Smooth muscle cell (in vitro differentiated cells): ENCODE results near the gene CCDC93. TPM values are rescaled to one million over a fixed set of nuclear protein-coding genes. Genes with fewer than 3 reads are reported as not detected.

Experiments used
- DNase-seq: peaks from one replicate; lab custom pipeline; 2025; ENCODE audit not compliant: unreplicated experiment; lab: John Stamatoyannopoulos, UW
- H2AFZ ChIP-seq: fragments of 200-600 bp; sonication (generic); 2 replicates; pipeline ENCODE4 v1.6.0; 2016; ENCODE audit warnings: antibody characterized with exemption, low read depth, mild to moderate bottlenecking
- H3F3A ChIP-seq: fragments of 200-600 bp; sonication (generic); 2 replicates; pipeline ENCODE4 v1.6.0; 2017; ENCODE audit warnings: antibody characterized with exemption, low read depth
- H3K27ac ChIP-seq: fragments of 200-600 bp; sonication (generic); 2 replicates; pipeline ENCODE4 v1.5.1; 2016; ENCODE audit warnings: low read depth, mild to moderate bottlenecking
- H3K27me3 ChIP-seq: fragments of 200-600 bp; sonication (generic); 2 replicates; pipeline ENCODE4 v1.6.1; 2016; ENCODE audit warnings: low read depth, mild to moderate bottlenecking
- H3K36me3 ChIP-seq: fragments of 200-600 bp; sonication (generic); 2 replicates; pipeline ENCODE4 v1.5.1; 2016; ENCODE audit warnings: low read depth
- H3K4me1 ChIP-seq: fragments of 200-600 bp; sonication (generic); 2 replicates; pipeline ENCODE4 v1.5.1; 2016; ENCODE audit warnings: low read depth
- H3K4me2 ChIP-seq: fragments of 200-600 bp; sonication (generic); 2 replicates; pipeline ENCODE4 v1.6.0; 2016; ENCODE audit warnings: mild to moderate bottlenecking
- H3K4me3 ChIP-seq: fragments of 200-600 bp; sonication (generic); 2 replicates; pipeline ENCODE4 v1.5.1; 2016; ENCODE audit warnings: mild to moderate bottlenecking
- H3K79me2 ChIP-seq: fragments of 200-600 bp; sonication (generic); 2 replicates; pipeline ENCODE4 v1.6.0; 2016; ENCODE audit warnings: low read depth, mild to moderate bottlenecking
- H3K9ac ChIP-seq: fragments of 200-600 bp; sonication (generic); 2 replicates; pipeline ENCODE4 v1.6.0; 2016; ENCODE audit warnings: low read depth
- H3K9me3 ChIP-seq: fragments of 200-600 bp; sonication (generic); replicated peaks from 2 replicates; pipeline ENCODE4 v1.5.1; 2016; ENCODE audit warnings: low read depth
- H4K20me1 ChIP-seq: fragments of 200-600 bp; sonication (generic); 2 replicates; pipeline ENCODE4 v1.6.0; 2016; ENCODE audit warnings: low read depth
- CTCF ChIP-seq: fragments of 200-600 bp; sonication (generic); IDR thresholded peaks from 2 replicates; pipeline ENCODE4 v1.5.1; 2017; ENCODE audit warnings: borderline replicate concordance, mild to moderate bottlenecking, antibody characterized with exemption; ENCODE audit not compliant: insufficient read depth, poor library complexity, severe bottlenecking
- WGBS: methylation state at CpG from one replicate; pipeline ENCODE4 v1.1.7; 2016; ENCODE audit warnings: low lambda C conversion rate; 5-methylcytosine and 5-hydroxymethylcytosine counted together
- polyA plus RNA-seq: library from polyadenylated mRNA; unstranded; fragments of >200 nt; fragmentation: Nextera tagmentation; extraction: Ambion mirVana; gene quantifications from 2 replicates; pipeline ENCODE4 v1.2.1, GENCODE V29; 2016
- total RNA-seq: library from RNA; depleted of rRNA; stranded (reverse); fragments of >200 nt; gene quantifications from 2 replicates; pipeline ENCODE4 v1.2.3, GENCODE V29; 2014

Gene CCDC93
- total and polyA plus RNA-seq, 2 experiments from 2014 or later = 9.5 to 13.2 TPM

- Histone ChIP-seq H3K4me2 (no peak overlapping the region), H3K9me3 (no peaks in the 10 kb centered on the region), H2AFZ (no peak overlapping the region), H3K36me3 (peaks cover 14% of the 10 kb centered on the region), H3K4me1 (no peaks in the 10 kb centered on the region), H4K20me1 (no peaks in the 10 kb centered on the region), H3K79me2 (no peaks in the 10 kb centered on the region), H3F3A (no peaks in the 10 kb centered on the region), H3K27ac (no peak overlapping the region), H3K4me3 (no peak overlapping the region), H3K9ac (no peak overlapping the region), H3K27me3 (no peaks in the 10 kb centered on the region)
- no peak for DNase-seq
- WGBS = 96% methylated on average over 5 of the region's 5 CpGs
- TF ChIP-seq CTCF = no peak
Observed at GRCh38 chr2:117935456-117935855, 78.4 kb downstream of the CCDC93 start.

GRCh38 chr2:117933884-117934354 lies 80.0 kb downstream of the CCDC93 start:
- Histone ChIP-seq H3K27ac (no peak overlapping the region), H3K36me3 (peaks cover 14% of the 10 kb centered on the region), H3K27me3 (no peaks in the 10 kb centered on the region), H3K9me3 (no peaks in the 10 kb centered on the region), H4K20me1 (no peaks in the 10 kb centered on the region), H3K9ac (no peak overlapping the region), H2AFZ (no peak overlapping the region), H3K4me1 (no peaks in the 10 kb centered on the region), H3K79me2 (no peaks in the 10 kb centered on the region), H3K4me2 (no peak overlapping the region), H3F3A (no peaks in the 10 kb centered on the region), H3K4me3 (no peak overlapping the region)
- WGBS = 90% methylated on average over 5 of the region's 5 CpGs
- DNase-seq = no peak
- TF ChIP-seq CTCF = no peak

- H3K4me2 ChIP-seq = no peak overlapping the region
- TF ChIP-seq CTCF = no peak
- no peaks in the 10 kb centered on the region for H3F3A ChIP-seq
- DNase-seq = no peak
- H3K9me3 ChIP-seq = no peaks in the 10 kb centered on the region
- no peaks in the 10 kb centered on the region for H3K79me2 ChIP-seq
- no peaks in the 10 kb centered on the region for H4K20me1 ChIP-seq
- H3K9ac ChIP-seq = no peak overlapping the region
- no peak overlapping the region for H2AFZ ChIP-seq
- 95% methylated on average over 7 of the region's 7 CpGs for WGBS
- no peak overlapping the region for H3K4me3 ChIP-seq
- H3K27me3 ChIP-seq = no peaks in the 10 kb centered on the region
- H3K27ac ChIP-seq = no peak overlapping the region
- no peaks in the 10 kb centered on the region for H3K4me1 ChIP-seq
- H3K36me3 ChIP-seq = peaks cover 10% of the 10 kb centered on the region
Observed at GRCh38 chr2:117931978-117932377, 81.9 kb downstream of the CCDC93 start.

- no peak overlapping the region for H3K27ac ChIP-seq
- H3K9me3 ChIP-seq = no peaks in the 10 kb centered on the region
- H3K4me3 ChIP-seq = no peak overlapping the region
- H3K36me3 ChIP-seq = peaks cover 10% of the 10 kb centered on the region
- H2AFZ ChIP-seq = no peak overlapping the region
- no peak for DNase-seq
- 100% methylated on average over 4 of the region's 4 CpGs for WGBS
- no peak overlapping the region for H3K4me2 ChIP-seq
- no peak for TF ChIP-seq CTCF
- no peak overlapping the region for H3K9ac ChIP-seq
- H3K27me3 ChIP-seq = no peaks in the 10 kb centered on the region
- H3F3A ChIP-seq = no peaks in the 10 kb centered on the region
- H4K20me1 ChIP-seq = no peaks in the 10 kb centered on the region
- H3K4me1 ChIP-seq = no peaks in the 10 kb centered on the region
- no peaks in the 10 kb centered on the region for H3K79me2 ChIP-seq
Observed at GRCh38 chr2:117931266-117931665, 82.6 kb downstream of the CCDC93 start.
